ENCODE measurements around the gene ANKRD2.
"Not testable (repeated sequence)": the region's sequence is repeated elsewhere in the genome, so short reads cannot be mapped to it uniquely, and the experiment has no call there.

ANKRD2 gene

GRCh38 chr10:97571622-97572021 lies 957 bp upstream of the ANKRD2 start:
- no peak for DNase-seq (ENCODE audit: low read depth)

- DNase-seq (ENCODE audit: low read depth): no peak
These were observed 442 bp downstream of the ANKRD2 start for GRCh38 chr10:97573021-97573420.

GRCh38 chr10:97573672-97574071 lies 1.1 kb downstream of the ANKRD2 start:
- no peak for DNase-seq (ENCODE audit: low read depth)

- DNase-seq (ENCODE audit: low read depth): no peak
These were observed 2.0 kb downstream of the ANKRD2 start for GRCh38 chr10:97574374-97575126.

GRCh38 chr10:97575127-97575668 lies 2.6 kb downstream of the ANKRD2 start:
- no peak for DNase-seq (ENCODE audit: low read depth)

- not testable (repeated sequence) for DNase-seq (ENCODE audit: low read depth)
These were observed 3.9 kb downstream of the ANKRD2 start for GRCh38 chr10:97576487-97576886.

- no peak for DNase-seq (ENCODE audit: low read depth)
These were observed 5.1 kb downstream of the ANKRD2 start for GRCh38 chr10:97577701-97578100.

GRCh38 chr10:97578171-97578844 lies 5.7 kb downstream of the ANKRD2 start:
- DNase-seq (ENCODE audit: low read depth): no peak

GRCh38 chr10:97580421-97581367 lies 8.1 kb downstream of the ANKRD2 start:
- DNase-seq (ENCODE audit: low read depth): no peak

GRCh38 chr10:97582169-97582568 lies 9.6 kb downstream of the ANKRD2 start:
- DNase-seq (ENCODE audit: low read depth): no peak

- DNase-seq (ENCODE audit: low read depth): no peak
These were observed 10.9 kb downstream of the ANKRD2 start for GRCh38 chr10:97583476-97583875.

GRCh38 chr10:97584060-97584797 lies 11.7 kb downstream of the ANKRD2 start, which contains the start of gene HOGA1:
Gene HOGA1, plus strand, starts transcription at chr10:97584389. Its CDS starts 315 bp downstream, at chr10:97584704.
- no peak for DNase-seq (ENCODE audit: low read depth)

- DNase-seq (ENCODE audit: low read depth): no peak
These were observed 12.3 kb downstream of the ANKRD2 start for GRCh38 chr10:97584798-97585438.

GRCh38 chr10:97585439-97585811 lies 12.8 kb downstream of the ANKRD2 start:
- DNase-seq (ENCODE audit: low read depth): no peak

GRCh38 chr10:97587183-97587582 lies 14.6 kb downstream of the ANKRD2 start:
- DNase-seq (ENCODE audit: low read depth): no peak

- no peak for DNase-seq (ENCODE audit: low read depth)
These were observed 16.9 kb downstream of the ANKRD2 start, which contains the start of gene C10orf62 for GRCh38 chr10:97589479-97589878. Gene C10orf62, plus strand, starts transcription at chr10:97589721. Its CDS starts 177 bp downstream, at chr10:97589898.

GRCh38 chr10:97590082-97590747 lies 17.6 kb downstream of the ANKRD2 start:
- no peak for DNase-seq (ENCODE audit: low read depth)

- no peak for DNase-seq (ENCODE audit: low read depth)
These were observed 18.3 kb downstream of the ANKRD2 start for GRCh38 chr10:97590748-97591495.

GRCh38 chr10:97593421-97593820 lies 20.8 kb downstream of the ANKRD2 start:
- DNase-seq (ENCODE audit: low read depth): no peak

All from stimulated activated CD8-positive, alpha-beta memory T cell treated with anti-CD3 and anti-CD28 coated beads, Interleukin-7, amount 100 ng/mL, for 24 hours (primary cell).